Measurements from ENCODE around the gene NGRN.
"Not testable (repeated sequence)": the region's sequence is repeated elsewhere in the genome, so short reads cannot be mapped to it uniquely, and the experiment has no call there.

Gene NGRN

DNA sequence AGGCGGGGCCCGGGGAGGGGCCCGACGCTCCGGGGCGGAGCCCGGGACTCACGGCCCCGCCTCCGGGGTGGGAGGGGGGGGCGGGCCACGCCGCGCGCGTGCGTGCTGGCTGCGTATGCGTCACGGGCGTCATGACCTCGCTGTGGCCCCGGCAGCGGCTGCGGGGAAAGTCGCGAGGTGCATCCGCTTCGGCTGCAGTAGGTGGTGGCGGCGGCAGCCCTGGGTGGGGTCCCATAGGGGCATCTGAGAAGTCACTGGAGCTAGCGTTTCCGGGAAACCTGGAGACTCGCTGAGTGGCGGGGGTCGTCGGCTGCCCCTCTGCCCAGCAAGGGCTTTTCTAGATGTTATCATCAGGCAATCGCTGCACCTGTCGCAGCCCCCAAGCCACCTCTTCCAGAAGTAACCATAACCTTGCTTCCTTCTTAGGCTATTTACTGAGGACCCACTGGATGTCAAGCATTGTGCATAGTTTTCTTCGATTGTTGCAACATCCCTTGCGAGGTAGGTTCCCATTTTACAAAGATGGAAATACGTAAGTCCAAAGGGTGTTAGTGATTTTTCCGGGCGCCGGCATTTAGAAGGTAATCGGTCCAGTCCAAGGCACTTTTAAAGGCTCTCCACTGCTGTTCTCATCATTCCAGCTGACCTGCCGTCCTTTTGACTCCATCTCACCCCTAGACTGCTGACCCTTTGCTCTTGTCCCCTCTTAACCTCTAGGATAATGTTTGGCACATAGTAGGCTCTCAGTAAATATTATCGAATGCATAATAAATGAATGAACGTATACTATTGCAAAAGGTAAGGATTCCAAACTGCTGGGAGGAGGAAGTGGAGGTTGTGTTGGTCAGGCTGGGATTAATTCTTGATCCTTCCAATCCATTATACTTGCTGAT, 31.1 kb upstream of the NGRN start, which contains the start of gene GDPGP1:
Gene GDPGP1, plus strand, starts transcription at position 114 of the 893 bp plus-strand sequence. CDS start 6,700 bp downstream, outside the sequence.
- DNase-seq (ENCODE audit: low spot score), result peak; percentile 97

GRCh38 chr15:90239371-90239770, 26.1 kb upstream of the NGRN start:
- DNase-seq (ENCODE audit: low spot score), result no peak

DNA sequence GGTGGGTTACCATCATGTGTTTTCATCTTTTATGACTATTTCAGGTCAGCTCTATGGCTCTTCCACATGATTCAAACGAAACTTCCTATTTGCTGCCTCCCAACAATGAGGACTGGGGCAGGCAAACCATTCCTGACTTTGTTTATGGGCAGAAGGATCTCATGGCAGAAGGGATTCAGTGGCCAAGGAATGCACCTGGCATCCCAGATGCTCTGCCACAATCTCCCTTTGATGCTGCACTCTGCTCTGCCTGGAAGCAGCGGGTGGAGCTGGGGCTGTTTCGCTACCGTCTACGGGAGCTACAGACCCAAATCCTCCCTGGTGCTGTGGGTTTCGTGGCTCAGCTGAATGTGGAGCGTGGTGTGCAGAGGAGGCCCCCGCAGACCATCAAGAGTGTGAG, 24.6 kb upstream of the NGRN start:
- DNase-seq (ENCODE audit: low spot score), result no peak

DNA sequence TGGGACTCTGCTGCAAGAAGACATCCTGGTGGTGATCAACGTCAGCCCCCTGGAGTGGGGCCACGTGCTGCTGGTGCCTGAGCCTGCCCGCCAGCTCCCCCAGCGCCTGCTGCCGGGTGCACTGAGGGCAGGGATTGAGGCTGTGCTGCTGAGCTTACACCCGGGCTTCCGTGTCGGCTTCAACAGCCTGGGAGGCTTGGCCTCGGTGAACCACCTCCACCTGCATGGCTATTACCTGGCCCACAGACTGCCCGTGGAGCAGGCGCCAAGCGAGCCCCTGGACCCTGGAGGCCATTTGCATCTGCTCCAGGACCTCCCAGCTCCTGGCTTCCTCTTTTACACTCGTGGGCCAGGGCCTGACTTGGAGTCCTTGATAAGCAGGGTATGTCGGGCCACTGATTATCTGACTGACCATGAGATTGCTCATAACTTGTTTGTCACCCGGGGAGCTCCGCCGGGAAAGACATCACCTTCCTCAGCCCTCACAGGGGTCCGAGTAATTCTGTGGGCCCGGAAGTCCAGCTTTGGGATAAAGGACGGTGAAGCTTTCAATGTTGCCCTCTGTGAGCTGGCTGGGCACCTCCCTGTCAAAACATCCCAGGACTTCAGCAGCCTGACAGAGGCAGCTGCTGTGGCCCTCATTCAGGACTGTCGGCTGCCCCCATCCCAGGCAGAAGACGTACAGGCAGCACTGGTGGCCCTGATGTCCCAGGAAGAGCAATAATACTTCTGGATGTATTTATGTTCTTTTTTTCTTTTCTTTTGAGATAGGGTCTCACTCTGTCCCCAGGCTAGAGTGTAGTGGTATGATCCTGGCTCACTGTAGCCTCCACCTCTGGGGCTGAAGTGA, 23.9 kb upstream of the NGRN start:
- DNase-seq (ENCODE audit: low spot score), result no peak

GRCh38 chr15:90243943-90244639, 21.4 kb upstream of the NGRN start:
- no peak for DNase-seq (ENCODE audit: low spot score)

- DNase-seq (ENCODE audit: low spot score), result no peak
Observed at GRCh38 chr15:90248789-90249202, 16.7 kb upstream of the NGRN start.

- DNase-seq (ENCODE audit: low spot score), result peak; percentile 70
Observed at GRCh38 chr15:90249203-90249863, 16.1 kb upstream of the NGRN start, which contains the start of gene TTLL13. Gene TTLL13, plus strand, starts transcription at chr15:90249556. Its CDS starts 1,075 bp downstream, at chr15:90250631.

DNA sequence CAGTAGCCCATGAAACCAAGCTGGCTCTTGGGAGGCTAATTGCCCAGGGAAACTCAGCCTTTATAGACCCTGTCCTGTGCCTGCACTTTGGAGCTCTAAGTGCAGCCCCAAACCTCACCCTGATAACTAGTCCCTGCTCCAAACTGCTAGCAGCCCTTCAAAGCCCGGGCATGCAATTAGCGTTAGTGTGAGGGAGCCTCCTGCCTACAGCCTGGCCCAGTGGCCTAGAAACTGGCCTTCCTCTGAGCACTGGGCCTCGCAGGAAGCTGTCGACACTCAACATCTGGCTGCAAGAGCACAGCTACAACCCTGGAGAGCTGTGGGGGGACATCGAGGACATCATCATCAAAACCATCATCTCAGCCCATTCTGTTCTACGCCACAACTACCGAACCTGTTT, 7.7 kb upstream of the NGRN start:
- no peak for DNase-seq (ENCODE audit: low spot score)

DNA sequence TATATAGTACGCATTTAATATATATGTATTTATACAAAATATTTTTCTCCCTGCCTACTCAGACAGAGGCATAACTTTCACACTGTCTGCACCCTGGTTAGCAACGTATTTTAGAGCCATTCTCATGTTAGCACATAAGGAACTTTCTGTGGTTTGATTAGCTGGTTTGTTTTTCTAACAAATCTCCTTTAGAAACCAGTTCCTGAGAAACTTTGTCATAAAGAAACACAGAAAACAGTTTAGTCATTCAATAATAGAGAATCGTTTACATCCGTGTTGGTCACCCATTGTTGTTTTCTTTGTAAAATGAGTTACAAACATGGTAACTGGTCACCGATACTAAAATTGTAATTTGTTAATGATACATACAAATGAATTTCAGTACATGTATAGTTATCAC, 5.9 kb upstream of the NGRN start:
- no peak for DNase-seq (ENCODE audit: low spot score)

- DNase-seq (ENCODE audit: low spot score), result not testable (repeated sequence)
Observed at GRCh38 chr15:90260731-90261130, 4.7 kb upstream of the NGRN start.

DNA sequence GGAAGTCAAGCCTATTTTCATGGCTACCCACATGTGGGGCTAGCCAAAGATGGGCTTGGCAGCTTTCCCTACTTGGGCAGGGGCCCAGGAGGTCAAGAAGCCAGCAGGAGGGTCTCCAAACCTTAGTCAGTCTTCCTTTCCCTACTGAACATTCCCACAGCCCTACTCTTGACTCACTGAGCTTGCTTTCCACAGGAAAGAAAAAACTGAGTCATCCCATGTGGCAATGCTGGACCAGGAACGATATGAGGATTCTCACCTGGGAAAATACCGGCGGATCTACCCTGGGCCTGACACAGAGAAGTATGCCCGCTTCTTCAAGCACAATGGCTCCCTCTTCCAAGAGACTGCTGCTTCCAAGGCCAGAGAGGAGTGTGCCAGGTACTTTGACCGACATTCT, 3.7 kb upstream of the NGRN start:
- DNase-seq (ENCODE audit: low spot score), result no peak

DNA sequence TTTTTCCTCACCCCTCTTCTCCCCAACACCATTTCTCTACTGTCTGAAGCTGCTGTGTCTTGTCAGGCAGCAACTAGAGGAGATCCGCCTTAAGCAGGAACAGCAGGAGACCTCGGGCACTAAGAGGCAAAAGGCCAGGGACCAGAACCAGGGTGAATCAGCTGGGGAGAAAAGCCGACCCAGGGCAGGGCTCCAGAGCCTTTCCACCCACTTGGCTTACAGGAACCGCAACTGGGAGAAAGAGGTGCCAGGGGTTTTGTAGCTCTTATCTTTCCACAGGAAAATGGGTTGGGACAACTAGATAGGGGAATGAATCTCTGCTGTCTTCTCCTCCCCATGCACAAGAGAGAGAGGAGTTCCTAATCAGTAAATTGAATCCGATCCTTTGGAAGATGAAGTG, 3.0 kb upstream of the NGRN start:
- DNase-seq (ENCODE audit: low spot score), result no peak

DNA sequence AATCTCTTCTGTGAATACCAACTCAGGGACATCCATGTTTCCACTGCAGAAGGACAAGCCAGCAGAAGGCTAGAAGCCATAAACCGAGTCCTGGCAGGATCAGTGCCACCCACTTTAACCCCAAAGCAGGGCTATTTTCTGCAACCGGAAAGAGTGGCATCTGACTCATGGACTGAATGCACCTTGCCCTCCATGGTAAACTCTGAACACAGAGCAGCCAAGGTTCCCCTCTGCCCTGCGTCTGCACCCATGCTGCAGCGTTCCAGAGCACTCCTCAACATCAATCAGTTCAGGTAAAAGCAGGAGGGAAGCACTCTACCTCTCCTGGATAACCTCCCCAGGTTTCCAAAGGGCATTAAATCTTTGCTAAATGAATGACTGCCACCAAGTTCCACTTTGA, 801 bp upstream of the NGRN start:
- no peak for DNase-seq (ENCODE audit: low spot score)

DNA sequence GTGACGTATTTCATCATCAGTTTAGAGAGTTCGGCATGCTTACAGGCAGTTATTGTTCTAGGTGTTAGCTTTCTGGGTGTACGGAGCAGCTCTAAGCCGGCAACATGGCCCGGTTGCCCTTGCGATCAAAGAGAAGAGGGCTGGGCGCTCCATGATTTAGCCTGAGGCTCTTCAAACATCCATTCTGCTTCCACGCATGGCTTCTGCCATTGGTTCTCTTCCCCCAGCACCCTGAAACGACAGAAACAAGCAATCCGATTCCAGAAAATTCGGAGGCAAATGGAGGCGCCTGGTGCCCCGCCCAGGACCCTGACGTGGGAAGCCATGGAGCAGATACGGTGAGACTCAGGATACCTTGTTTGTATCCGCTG, 574 bp downstream of the NGRN start:
- peak; percentile 29 for DNase-seq (ENCODE audit: low spot score)

GRCh38 chr15:90266485-90266884, 1.0 kb downstream of the NGRN start:
- no peak for DNase-seq (ENCODE audit: low spot score)

- no peak for DNase-seq (ENCODE audit: low spot score)
Observed at GRCh38 chr15:90268415-90268814, 2.9 kb downstream of the NGRN start.

- DNase-seq (ENCODE audit: low spot score), result no peak
Observed at GRCh38 chr15:90270502-90271150, 5.2 kb downstream of the NGRN start.

- no peak for DNase-seq (ENCODE audit: low spot score)
Observed at GRCh38 chr15:90271459-90272166, 6.1 kb downstream of the NGRN start.

GRCh38 chr15:90278467-90278866, 13.0 kb downstream of the NGRN start:
- DNase-seq (ENCODE audit: low spot score), result not testable (repeated sequence)

DNA sequence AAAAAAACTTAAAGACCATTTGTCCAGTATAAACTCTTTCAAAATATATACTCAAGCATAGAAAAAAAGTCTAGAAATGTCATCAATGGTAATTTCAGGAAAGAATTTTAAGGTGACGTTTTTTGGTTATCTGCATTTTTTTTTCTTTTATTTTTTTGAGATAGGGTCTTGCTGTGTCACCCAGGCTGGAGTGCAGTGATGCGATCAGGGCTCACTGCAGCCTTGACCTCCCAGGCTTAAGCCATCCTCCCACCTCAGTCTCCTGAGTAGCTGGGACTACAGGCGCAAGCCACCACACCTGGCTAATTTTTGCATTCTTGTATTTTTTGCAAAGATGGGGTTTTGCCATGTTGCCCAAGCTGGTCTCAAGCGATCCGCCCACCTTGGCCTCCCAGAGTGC, 15.3 kb downstream of the NGRN start:
- not testable (repeated sequence) for DNase-seq (ENCODE audit: low spot score)

Data from germinal center (tissue), 1 donor.